ENCODE results near the gene OLR1.

DNA sequence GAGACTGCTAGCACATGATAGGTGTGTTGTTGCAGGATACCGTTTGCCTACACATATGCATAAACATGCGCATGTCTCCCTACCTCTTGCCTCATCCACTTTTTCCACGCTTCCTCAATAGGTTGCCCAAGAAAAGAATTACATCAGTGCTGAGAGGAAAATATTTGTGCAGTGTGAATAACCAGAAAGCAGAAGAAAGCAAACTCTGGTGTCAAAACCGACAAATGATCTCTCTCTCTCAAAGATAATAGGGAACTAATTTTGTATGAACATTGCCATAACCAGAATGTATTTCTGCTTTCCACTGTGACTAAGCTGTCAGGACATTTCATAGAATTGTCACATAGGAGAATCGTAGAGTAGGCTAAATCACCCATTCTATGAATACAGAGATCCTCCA lies 43.2 kb downstream of the OLR1 start:
- TF ChIP-seq, protein P1, sequence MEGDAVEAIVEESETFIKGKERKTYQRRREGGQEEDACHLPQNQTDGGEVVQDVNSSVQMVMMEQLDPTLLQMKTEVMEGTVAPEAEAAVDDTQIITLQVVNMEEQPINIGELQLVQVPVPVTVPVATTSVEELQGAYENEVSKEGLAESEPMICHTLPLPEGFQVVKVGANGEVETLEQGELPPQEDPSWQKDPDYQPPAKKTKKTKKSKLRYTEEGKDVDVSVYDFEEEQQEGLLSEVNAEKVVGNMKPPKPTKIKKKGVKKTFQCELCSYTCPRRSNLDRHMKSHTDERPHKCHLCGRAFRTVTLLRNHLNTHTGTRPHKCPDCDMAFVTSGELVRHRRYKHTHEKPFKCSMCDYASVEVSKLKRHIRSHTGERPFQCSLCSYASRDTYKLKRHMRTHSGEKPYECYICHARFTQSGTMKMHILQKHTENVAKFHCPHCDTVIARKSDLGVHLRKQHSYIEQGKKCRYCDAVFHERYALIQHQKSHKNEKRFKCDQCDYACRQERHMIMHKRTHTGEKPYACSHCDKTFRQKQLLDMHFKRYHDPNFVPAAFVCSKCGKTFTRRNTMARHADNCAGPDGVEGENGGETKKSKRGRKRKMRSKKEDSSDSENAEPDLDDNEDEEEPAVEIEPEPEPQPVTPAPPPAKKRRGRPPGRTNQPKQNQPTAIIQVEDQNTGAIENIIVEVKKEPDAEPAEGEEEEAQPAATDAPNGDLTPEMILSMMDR (IDR thresholded peaks at IDR 0.05; ENCODE audit: low read length), result no peak
- TF ChIP-seq EZH2phosphoT487 (IDR thresholded peaks at IDR 0.05; ENCODE audit: low read length) (no peak), EZH2 (optimal IDR thresholded peaks at IDR 0.05; ENCODE audit: low read depth, low read length) (no peak)
